Astrocyte (in vitro differentiated cells and primary cell): ENCODE measurements around the gene TFF1. TPM values are rescaled to one million over a fixed set of nuclear protein-coding genes. Genes with fewer than 3 reads are reported as not detected.
A peak's percentile ranks its signal among the peaks of the same experiment; 100 is the strongest.

ENCODE experiments used
- DNase-seq: peaks from one replicate; pipeline ENCODE4 v3.0.0-alpha.2; 2010; ENCODE audit warnings: low read depth
- FAIRE-seq: peaks from 2 replicates; lab custom pipeline; 2011; peaks lifted over from hg19 to GRCh38; lab: Jason Lieb, UNC
- H2AFZ ChIP-seq: 2 replicates; pipeline ENCODE4 v1.6.0; 2012; ENCODE audit warnings: low read depth, low read length, inconsistent platforms
- H3K27ac ChIP-seq: 2 replicates; pipeline ENCODE4 v1.5.1; 2011; ENCODE audit warnings: low read depth, low read length, inconsistent platforms
- H3K27me3 ChIP-seq: 2 replicates; pipeline ENCODE4 v1.6.0; 2011; ENCODE audit warnings: low read length, inconsistent platforms; ENCODE audit not compliant: insufficient read depth
- H3K36me3 ChIP-seq: 2 replicates; pipeline ENCODE4 v1.5.1; 2011; ENCODE audit warnings: low read length, inconsistent platforms; ENCODE audit not compliant: insufficient read depth
- H3K4me1 ChIP-seq: 2 replicates; pipeline ENCODE4 v1.5.1; 2011; ENCODE audit warnings: low read length, inconsistent platforms; ENCODE audit not compliant: insufficient read depth
- H3K4me2 ChIP-seq: 2 replicates; pipeline ENCODE4 v1.6.0; 2012; ENCODE audit warnings: low read length, inconsistent platforms
- H3K4me3 ChIP-seq: 2 replicates; pipeline ENCODE4 v1.5.1; 2011; ENCODE audit warnings: low read depth, mild to moderate bottlenecking, low read length, inconsistent platforms; ENCODE audit not compliant: insufficient read depth
- H3K79me2 ChIP-seq: 2 replicates; pipeline ENCODE4 v1.6.0; 2012; ENCODE audit warnings: mild to moderate bottlenecking, low read length, inconsistent platforms; ENCODE audit not compliant: insufficient read depth
- H3K9ac ChIP-seq: 2 replicates; pipeline ENCODE4 v1.6.0; 2012; ENCODE audit warnings: mild to moderate bottlenecking, low read length, inconsistent platforms
- H3K9me3 ChIP-seq: 2 replicates; pipeline ENCODE4 v1.5.1; 2012; ENCODE audit warnings: low read depth, mild to moderate bottlenecking, low read length, inconsistent platforms; ENCODE audit not compliant: insufficient read depth
- H4K20me1 ChIP-seq: 2 replicates; pipeline ENCODE4 v1.6.0; 2012; ENCODE audit warnings: low read length, inconsistent platforms; ENCODE audit not compliant: insufficient read depth
- H3K27ac Mint-ChIP-seq: one replicate; pipeline ENCODE4 v1.8.0; 2021; ENCODE audit warnings: mild to moderate bottlenecking, mixed read lengths; ENCODE audit not compliant: unreplicated experiment
- H3K27me3 Mint-ChIP-seq: one replicate; pipeline ENCODE4 v1.8.0; 2021; ENCODE audit warnings: low read depth, mixed read lengths; ENCODE audit not compliant: unreplicated experiment
- H3K36me3 Mint-ChIP-seq: one replicate; pipeline ENCODE4 v1.8.0; 2021; ENCODE audit warnings: low read depth, mixed read lengths; ENCODE audit not compliant: unreplicated experiment
- H3K4me1 Mint-ChIP-seq: one replicate; pipeline ENCODE4 v1.8.0; 2021; ENCODE audit warnings: low read depth, mixed read lengths; ENCODE audit not compliant: unreplicated experiment
- H3K4me3 Mint-ChIP-seq: one replicate; pipeline ENCODE4 v1.8.0; 2021; ENCODE audit warnings: mild to moderate bottlenecking, moderate library complexity, mixed read lengths; ENCODE audit not compliant: unreplicated experiment
- H3K9me3 Mint-ChIP-seq: one replicate; pipeline ENCODE4 v1.8.0; 2021; ENCODE audit warnings: mild to moderate bottlenecking, mixed read lengths; ENCODE audit not compliant: unreplicated experiment
- EZH2 ChIP-seq: IDR thresholded peaks from 2 replicates; pipeline ENCODE4 v1.6.1; 2012; ENCODE audit warnings: mild to moderate bottlenecking, low read length, inconsistent platforms; ENCODE audit not compliant: insufficient read depth
- total RNA-seq: library from RNA; stranded (reverse); gene quantifications from 2 replicates; pipeline ENCODE4 v1.2.1, GENCODE V29; 2021
- TF ChIP-seq, protein P1 (sequence below): IDR thresholded peaks from 2 replicates; pipeline ENCODE4 v1.5.1; 2011; ENCODE audit warnings: low read depth, mild to moderate bottlenecking, inconsistent platforms, low read length, moderate library complexity; ENCODE audit not compliant: insufficient read depth

The TFF1 gene
- total RNA-seq, 1 donor from 2014 or later, result not detected

DNA sequence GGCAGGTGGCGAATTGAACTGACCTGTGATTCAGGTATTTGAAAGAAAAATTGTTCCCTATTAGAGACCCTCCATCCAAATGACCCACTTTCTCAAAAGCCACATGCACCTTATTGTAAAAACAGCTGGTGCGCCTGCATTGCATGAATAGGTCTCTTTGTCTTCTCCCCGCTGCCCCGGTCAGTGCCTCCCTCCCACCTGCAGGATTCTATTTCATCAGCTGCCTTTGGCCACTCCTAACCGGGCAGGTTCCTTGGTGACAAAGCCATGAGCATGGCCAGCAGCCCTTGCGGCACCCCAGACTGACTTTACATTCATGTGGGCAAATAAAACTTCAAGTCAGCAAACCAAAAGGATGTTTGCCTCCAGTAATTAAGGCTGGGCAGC is 23.1 kb upstream of the TFF1 start:
- Mint-ChIP-seq H3K4me3 (no peak overlapping the region), H3K4me1 (peaks cover 14% of the 10 kb centered on the region), H3K9me3 (peaks cover 4% of the 10 kb centered on the region), H3K36me3 (peaks cover under 1% of the 10 kb centered on the region), H3K27ac (no peak overlapping the region), H3K27me3 (peaks cover 9% of the 10 kb centered on the region)
- no peaks in the 10 kb centered on the region for H3K79me2 ChIP-seq
- no peaks in the 10 kb centered on the region for H3K4me1 ChIP-seq
- TF ChIP-seq, protein P1, sequence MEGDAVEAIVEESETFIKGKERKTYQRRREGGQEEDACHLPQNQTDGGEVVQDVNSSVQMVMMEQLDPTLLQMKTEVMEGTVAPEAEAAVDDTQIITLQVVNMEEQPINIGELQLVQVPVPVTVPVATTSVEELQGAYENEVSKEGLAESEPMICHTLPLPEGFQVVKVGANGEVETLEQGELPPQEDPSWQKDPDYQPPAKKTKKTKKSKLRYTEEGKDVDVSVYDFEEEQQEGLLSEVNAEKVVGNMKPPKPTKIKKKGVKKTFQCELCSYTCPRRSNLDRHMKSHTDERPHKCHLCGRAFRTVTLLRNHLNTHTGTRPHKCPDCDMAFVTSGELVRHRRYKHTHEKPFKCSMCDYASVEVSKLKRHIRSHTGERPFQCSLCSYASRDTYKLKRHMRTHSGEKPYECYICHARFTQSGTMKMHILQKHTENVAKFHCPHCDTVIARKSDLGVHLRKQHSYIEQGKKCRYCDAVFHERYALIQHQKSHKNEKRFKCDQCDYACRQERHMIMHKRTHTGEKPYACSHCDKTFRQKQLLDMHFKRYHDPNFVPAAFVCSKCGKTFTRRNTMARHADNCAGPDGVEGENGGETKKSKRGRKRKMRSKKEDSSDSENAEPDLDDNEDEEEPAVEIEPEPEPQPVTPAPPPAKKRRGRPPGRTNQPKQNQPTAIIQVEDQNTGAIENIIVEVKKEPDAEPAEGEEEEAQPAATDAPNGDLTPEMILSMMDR, result no peak
- no peak for TF ChIP-seq EZH2
- no peak overlapping the region for H3K4me2 ChIP-seq
- FAIRE-seq, result no peak
- H3K27ac ChIP-seq, result no peak overlapping the region
- no peak overlapping the region for H2AFZ ChIP-seq
- no peaks in the 10 kb centered on the region for H3K9me3 ChIP-seq
- H3K36me3 ChIP-seq, result no peaks in the 10 kb centered on the region
- H3K9ac ChIP-seq, result no peak overlapping the region
- no peak for DNase-seq
- no peaks in the 10 kb centered on the region for H4K20me1 ChIP-seq
- H3K4me3 ChIP-seq, result no peak overlapping the region
- peaks cover 6% of the 10 kb centered on the region for H3K27me3 ChIP-seq

DNA sequence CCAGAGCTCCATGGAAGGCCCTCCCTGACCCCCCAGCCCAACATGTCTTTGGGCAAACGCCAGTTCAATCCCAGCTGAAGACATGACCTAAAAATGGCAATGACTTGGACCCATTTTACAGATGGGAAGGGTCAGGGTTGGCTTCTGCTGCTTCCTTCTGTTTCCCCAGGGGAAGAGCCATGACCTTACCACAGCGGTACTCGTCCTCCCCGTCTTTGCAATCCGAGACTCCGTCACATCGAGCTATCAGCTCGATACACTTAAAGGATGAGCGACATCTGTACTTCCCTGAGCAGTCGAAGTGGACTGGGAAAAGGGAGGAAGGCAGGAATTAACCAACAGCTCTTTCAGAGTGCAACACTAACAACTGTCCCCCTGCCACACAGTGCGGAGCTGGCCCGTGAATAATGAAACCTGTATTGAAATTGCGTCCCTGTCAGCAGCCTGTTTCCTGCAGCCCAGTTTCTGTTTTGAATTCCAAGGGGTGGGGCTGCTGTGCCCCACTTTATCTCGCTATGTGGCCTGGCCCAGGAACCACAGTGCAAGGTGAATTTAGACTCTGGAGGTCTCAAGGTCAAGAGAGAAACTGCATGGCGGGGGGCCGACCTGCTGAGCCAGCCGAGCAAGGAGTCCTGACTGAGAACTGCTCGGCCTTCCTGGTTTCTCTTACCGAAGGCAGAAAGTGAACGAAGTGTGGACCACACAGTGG is 22.6 kb upstream of the TFF1 start:
- Histone ChIP-seq H3K4me1 (no peaks in the 10 kb centered on the region), H2AFZ (peak overlapping the region; percentile 10), H3K9ac (no peak overlapping the region), H3K79me2 (no peaks in the 10 kb centered on the region), H3K9me3 (no peaks in the 10 kb centered on the region), H3K4me2 (no peak overlapping the region), H3K27ac (no peak overlapping the region), H3K4me3 (no peak overlapping the region), H3K27me3 (peaks cover 6% of the 10 kb centered on the region), H4K20me1 (no peaks in the 10 kb centered on the region), H3K36me3 (no peaks in the 10 kb centered on the region)
- Mint-ChIP-seq H3K9me3 (peaks cover 4% of the 10 kb centered on the region), H3K4me3 (no peak overlapping the region), H3K27me3 (peaks cover 9% of the 10 kb centered on the region), H3K36me3 (no peaks in the 10 kb centered on the region), H3K27ac (no peak overlapping the region), H3K4me1 (peaks cover 14% of the 10 kb centered on the region)
- TF ChIP-seq, protein P1, result no peak
- no peak for TF ChIP-seq EZH2
- FAIRE-seq (no peak), DNase-seq (no peak)

DNA sequence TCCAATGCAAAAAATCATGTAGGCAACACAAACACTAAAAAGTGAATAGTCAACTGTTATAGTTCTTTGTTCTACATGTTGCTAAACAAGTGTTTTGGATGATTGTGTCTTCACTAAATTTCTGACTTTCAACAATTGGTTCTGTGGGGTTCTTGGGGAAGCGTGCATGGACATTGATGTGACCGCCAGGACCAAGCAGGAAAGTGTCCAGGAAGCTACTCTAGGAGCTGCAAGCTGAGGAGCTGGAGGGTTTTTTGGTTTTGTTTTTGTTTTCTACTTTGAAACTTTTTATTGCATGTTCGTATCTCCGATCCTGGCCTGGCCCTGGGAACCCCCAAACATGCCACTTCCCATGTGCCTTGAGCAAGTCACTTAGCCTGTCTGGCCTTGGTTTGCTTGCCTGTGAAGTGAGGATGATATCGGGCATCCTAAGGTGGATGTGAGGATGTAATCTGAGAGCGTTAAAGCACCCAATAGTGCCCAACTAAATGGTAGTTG is 21.6 kb upstream of the TFF1 start:
- Histone ChIP-seq H4K20me1 (no peaks in the 10 kb centered on the region), H3K27ac (no peak overlapping the region), H3K36me3 (no peaks in the 10 kb centered on the region), H2AFZ (no peak overlapping the region), H3K79me2 (no peaks in the 10 kb centered on the region), H3K9me3 (no peaks in the 10 kb centered on the region), H3K4me3 (no peak overlapping the region), H3K4me2 (no peak overlapping the region), H3K9ac (no peak overlapping the region), H3K27me3 (peaks cover 6% of the 10 kb centered on the region), H3K4me1 (no peaks in the 10 kb centered on the region)
- no peak for TF ChIP-seq EZH2
- TF ChIP-seq, protein P1, result no peak
- H3K27me3 Mint-ChIP-seq, result peaks cover 9% of the 10 kb centered on the region
- H3K4me3 Mint-ChIP-seq, result no peak overlapping the region
- FAIRE-seq (no peak), DNase-seq (no peak)
- H3K36me3 Mint-ChIP-seq, result no peaks in the 10 kb centered on the region
- H3K27ac Mint-ChIP-seq, result no peak overlapping the region
- H3K9me3 Mint-ChIP-seq, result peaks cover 4% of the 10 kb centered on the region
- peaks cover 13% of the 10 kb centered on the region for H3K4me1 Mint-ChIP-seq
